CD4-positive, alpha-beta T cell treated with Interferon gamma for 1 hour (primary cell): Measurements from ENCODE around the gene PROM1.

Experiments used
- DNase-seq: peaks from one replicate; pipeline ENCODE4 v3.0.0-alpha.2; 2020

PROM1 gene

GRCh38 chr4:15936495-15936894 lies 147.3 kb downstream of the PROM1 start:
- DNase-seq: no peak

DNA sequence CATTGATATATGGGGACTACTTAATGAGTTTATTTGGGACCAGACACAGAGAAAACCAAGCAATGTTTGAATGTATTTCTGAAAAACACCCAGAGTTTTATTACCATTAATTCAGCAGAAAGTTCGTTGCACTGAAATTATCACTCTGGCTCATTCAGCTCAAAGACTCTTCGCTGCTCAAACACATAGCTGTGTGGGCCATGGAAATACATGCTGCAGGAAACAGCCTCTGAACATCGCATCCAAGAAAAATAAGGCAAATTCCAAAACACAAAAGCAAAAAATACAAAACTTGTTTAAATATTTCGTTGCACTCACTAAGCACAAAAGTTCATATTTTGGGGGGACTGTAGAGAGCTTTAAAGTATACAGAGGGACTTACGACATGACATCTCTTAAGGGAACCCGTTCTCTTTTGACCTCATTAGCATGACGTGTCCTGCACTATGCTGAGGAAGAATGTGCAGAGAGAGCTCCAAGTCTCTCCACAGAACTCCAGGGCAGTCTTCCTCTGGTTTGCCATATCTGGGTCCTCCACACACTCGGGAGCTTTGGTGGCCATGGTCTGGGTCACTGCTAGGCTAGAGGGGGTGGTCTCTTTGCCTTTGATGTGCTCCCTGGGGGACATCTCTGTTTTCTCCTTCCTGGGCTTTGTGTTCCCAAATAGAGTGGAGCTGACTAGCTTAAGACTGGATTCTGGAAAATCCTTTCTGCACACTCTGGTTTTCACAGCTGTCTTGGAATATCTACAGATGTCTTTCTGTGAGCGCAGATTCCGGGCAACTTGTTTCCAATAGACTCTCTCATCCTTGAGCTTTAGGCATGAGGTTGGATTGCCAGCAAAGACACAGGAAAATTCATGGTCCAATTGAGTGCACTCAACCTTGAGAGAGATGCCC lies 148.1 kb downstream of the PROM1 start:
- no peak for DNase-seq

DNA sequence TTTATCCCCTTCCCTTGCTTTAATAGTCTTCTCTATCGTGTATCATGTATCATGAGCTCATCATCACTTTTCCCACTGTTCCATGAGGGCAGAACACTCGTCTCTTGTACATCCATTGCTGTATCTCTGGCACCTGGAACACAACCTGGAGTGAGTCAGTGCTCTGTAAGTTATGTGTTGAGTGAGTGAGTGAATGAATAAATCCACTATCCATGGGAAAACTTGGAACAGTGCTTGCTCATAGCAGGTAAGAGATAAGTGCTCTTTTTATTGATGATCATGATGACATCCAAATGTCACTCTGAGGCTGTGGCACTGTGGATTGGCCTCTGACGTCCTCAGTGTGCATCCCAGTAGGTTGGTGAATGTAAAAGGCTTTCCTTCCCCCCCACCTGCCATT lies 149.6 kb downstream of the PROM1 start:
- no peak for DNase-seq

GRCh38 chr4:15931451-15932210 lies 152.2 kb downstream of the PROM1 start:
- DNase-seq: no peak

DNA sequence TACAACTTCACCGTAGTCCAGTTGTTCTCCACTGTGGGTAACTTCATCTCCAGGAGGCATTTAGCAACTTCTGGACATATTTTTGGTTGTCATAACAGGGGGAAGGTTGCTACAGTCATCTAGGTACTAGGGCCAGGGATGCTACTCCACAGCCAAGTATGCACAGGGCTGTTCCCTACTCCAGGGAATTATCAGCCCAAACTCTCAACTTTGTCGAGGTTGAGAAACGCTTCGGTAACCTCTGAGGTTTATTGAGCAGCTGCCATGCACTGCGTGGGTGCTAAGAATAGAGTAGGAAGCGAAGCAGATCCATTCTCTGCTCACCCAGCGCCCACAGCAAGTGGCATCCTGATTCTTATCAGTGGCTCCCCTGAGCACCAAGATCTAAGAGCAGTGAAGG lies 153.5 kb downstream of the PROM1 start:
- DNase-seq: no peak

GRCh38 chr4:15929540-15929939 lies 154.3 kb downstream of the PROM1 start:
- no peak for DNase-seq

DNA sequence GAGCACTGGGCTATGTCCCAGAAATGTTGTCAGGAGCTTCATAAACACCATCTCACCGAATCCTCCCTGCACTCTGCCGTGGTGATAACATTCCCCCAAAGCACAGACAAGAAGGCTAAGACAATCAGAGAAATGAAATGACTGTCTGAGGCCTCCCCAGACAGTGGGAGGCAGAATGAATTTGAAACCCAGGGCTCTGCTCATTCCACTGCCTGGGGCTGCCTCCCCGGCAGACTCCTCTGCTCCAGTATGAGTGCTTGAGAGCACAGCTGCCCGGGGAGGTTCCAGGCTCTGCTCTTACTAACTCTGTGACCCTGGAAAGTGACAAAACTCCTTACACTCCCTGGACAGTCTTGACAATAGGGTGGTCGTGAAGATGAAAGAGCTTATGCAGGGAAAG lies 154.9 kb downstream of the PROM1 start:
- no peak for DNase-seq

- no peak for DNase-seq
Measured at GRCh38 chr4:15926486-15926885, 157.3 kb downstream of the PROM1 start.

DNA sequence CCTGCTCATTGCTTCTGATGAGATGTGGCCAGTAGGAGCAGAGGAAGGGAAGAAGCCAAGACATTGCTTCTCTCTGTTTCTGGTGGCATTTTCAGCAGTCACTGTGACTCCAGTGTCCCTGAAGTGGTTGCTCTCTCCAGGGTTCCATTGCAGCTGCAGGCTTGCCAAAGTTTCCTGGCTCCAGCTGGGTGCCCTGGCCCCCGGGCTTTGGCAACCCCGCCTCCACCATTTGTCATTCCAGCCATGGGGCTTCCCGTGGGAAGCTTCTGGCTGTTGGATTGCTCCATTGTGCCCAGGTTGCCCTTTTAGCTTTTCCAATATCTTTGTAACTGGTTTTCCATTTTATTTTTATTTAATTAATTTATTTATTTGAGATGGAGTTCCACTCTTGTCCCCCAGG lies 158.0 kb downstream of the PROM1 start:
- no peak for DNase-seq

- DNase-seq: no peak
Measured at GRCh38 chr4:15921592-15921932, 162.3 kb downstream of the PROM1 start.

- no peak for DNase-seq
Measured at GRCh38 chr4:15920723-15921591, 162.9 kb downstream of the PROM1 start.

- no peak for DNase-seq
Measured at GRCh38 chr4:15918484-15919129, 165.2 kb downstream of the PROM1 start.
